D721Med (cell line): ENCODE data around the gene NECTIN3.

Experiments
- DNase-seq: peaks from one replicate; pipeline ENCODE4 v3.0.0; 2011; ENCODE audit warnings: low spot score; ENCODE audit not compliant: insufficient read length
- FAIRE-seq: peaks from 2 replicates; lab custom pipeline; 2011; peaks lifted over from hg19 to GRCh38; lab: Jason Lieb, UNC
- TF ChIP-seq, protein P1 (sequence below): IDR thresholded peaks from 2 replicates; pipeline ENCODE4 v1.5.1; 2012; ENCODE audit warnings: mild to moderate bottlenecking, control low read depth; ENCODE audit not compliant: insufficient read depth; ENCODE audit errors: missing control alignments

NECTIN3 gene, protein sequence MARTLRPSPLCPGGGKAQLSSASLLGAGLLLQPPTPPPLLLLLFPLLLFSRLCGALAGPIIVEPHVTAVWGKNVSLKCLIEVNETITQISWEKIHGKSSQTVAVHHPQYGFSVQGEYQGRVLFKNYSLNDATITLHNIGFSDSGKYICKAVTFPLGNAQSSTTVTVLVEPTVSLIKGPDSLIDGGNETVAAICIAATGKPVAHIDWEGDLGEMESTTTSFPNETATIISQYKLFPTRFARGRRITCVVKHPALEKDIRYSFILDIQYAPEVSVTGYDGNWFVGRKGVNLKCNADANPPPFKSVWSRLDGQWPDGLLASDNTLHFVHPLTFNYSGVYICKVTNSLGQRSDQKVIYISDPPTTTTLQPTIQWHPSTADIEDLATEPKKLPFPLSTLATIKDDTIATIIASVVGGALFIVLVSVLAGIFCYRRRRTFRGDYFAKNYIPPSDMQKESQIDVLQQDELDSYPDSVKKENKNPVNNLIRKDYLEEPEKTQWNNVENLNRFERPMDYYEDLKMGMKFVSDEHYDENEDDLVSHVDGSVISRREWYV

DNA sequence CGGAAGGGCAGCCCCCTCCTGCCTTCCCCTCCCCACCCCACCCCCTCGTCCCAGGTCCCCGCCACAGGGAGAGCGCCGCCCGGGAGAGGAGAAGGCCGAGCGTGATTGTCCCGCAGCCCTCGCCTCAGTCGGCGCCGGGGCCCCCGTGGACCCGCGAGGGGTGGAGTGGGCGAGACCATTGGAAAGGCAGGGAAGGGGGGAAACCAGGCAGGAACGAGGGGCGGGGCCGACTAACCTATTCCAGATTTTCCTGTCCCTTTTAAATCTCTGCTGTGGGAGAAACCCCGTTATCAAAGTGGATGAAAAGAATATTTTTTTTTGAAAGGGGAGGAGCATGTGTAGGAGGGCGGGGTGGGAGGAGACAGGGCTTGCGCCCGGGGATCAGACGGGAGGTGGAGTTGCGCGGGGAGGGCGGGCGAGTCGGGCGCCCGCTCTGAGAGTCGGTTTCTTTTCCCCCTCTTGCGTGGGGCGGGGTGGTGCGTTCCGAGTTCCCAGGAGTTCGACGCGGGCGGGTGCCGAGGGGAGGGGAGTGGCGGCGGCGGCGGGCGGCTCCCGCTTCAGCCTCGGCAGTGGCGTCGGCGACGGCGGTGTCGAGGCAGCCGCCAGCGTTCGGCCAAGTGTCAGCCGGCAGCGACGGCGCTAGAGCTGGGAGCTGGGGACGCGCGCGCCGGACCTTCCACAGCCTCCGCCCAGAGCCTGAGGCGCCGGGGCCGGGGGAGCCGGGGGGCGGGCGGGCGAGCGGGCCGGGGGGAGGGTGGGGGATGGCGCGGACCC, at the start of gene NECTIN3:
NECTIN3 (plus strand) TSS at position 560 of the 774 bp plus-strand sequence; CDS start at position 762, 202 bp downstream.
- FAIRE-seq, result no peak
- TF ChIP-seq, protein P1, sequence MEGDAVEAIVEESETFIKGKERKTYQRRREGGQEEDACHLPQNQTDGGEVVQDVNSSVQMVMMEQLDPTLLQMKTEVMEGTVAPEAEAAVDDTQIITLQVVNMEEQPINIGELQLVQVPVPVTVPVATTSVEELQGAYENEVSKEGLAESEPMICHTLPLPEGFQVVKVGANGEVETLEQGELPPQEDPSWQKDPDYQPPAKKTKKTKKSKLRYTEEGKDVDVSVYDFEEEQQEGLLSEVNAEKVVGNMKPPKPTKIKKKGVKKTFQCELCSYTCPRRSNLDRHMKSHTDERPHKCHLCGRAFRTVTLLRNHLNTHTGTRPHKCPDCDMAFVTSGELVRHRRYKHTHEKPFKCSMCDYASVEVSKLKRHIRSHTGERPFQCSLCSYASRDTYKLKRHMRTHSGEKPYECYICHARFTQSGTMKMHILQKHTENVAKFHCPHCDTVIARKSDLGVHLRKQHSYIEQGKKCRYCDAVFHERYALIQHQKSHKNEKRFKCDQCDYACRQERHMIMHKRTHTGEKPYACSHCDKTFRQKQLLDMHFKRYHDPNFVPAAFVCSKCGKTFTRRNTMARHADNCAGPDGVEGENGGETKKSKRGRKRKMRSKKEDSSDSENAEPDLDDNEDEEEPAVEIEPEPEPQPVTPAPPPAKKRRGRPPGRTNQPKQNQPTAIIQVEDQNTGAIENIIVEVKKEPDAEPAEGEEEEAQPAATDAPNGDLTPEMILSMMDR, result no peak

DNA sequence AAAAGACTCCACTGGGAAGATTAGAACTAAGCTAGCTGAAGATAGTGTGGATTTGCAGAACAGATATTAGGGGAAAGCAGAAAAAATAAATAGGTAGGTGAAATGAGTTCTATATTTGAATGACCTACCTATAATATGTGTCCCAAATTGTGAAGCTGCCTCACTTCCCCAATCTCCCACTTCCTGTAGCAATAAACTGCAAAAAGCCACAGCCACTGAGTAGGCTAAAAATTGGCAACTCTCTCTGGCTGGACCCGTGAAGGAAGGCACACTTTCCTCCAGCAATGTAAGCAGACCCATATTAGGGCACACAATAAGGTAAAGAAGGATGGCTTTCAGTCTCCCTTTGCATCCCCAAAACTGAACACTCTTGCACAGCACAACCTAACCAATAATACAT, 43.7 kb upstream of the NECTIN3 start:
- TF ChIP-seq, protein P1, result no peak
- FAIRE-seq, result no peak

More for the DNA sequence above, at the start of gene NECTIN3:
- peak; percentile 40 for DNase-seq

DNA sequence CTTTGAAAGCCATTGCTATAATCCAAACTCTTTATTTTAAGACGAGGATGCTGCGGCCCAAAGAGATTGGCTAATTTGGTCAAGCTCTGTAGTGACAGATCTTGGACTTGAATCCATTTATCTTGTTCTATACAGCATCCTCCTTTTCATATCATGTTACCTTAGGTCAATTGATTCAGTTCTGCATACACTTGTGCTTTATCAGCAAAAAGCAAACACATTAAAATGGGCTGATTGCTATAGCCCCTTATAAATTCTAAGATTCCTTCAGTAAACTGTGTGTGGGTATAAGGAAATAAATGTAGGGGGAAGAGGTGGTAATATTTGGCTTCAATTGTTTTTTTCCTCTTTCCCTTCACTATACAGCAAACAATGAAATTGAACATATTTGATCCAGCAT, 40.1 kb upstream of the NECTIN3 start:
- FAIRE-seq (no peak), DNase-seq (no peak)
- TF ChIP-seq, protein P1, result no peak

More for the DNA sequence above, 43.7 kb upstream of the NECTIN3 start:
- no peak for DNase-seq

DNA sequence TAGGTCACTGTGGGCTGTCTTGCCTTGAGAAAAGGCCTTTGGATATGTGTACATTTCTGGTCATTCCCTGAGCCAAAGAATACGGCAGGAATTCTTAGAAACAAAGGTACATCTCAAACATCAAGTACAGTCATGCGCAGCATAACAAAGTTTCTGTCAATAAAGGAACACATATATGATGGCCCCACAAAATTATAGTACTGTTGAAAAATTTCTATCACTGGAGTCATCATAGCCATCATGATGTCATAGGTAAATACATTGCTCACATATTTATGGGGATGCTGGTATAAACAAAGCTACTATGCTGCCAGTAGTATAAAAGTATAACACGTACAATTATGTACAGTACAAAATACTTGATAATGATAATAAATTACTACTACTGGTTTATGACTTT, 38.9 kb upstream of the NECTIN3 start:
- TF ChIP-seq, protein P1, result no peak
- FAIRE-seq (no peak), DNase-seq (no peak)

DNA sequence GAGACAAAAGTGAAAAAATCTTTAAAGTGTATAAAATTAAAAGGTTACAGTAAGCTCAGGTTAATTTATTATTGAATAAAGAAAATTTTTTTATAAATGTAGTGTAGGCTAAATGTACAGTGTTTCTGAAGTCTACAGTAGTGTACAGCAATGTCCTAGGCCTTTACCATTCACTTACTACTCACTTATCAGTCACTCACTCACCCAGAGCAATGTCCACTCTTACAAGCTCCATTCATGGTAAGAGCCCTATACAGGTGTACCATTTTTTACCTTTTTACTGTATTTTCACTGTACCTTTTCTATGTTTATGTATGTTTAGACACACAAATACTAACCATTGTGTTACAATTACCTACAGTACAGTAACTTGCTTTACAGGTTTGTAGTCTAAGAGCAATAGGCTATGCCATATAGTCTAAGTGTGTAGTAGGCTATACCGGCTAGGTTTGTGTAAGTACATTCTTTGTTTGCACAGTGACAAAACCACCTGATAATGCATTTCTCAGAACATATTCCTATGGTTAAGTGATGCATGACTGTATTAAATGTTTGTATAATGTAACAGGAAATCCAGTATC, 38.1 kb upstream of the NECTIN3 start:
- FAIRE-seq, result no peak

DNA sequence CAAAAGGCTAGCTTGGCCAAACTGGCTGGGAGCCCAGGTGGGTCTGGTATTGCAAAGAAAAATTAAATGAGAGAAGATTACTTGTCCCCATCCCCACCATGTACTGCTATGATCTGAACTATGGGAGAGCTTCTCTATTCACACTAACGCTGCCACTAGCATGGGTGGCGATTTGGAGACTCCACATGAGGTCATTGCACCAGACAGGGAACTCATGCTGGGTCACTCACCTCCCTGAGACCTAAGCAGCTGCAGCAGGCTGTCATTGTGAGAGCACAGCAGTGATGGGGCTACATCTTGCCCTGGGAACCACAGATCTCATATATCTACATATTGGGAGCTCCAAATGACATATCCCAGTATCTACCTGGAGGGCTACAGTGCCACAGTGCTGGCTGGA, 36.3 kb upstream of the NECTIN3 start:
- TF ChIP-seq, protein P1, result no peak
- DNase-seq, result no peak
- FAIRE-seq, result no peak

More for the DNA sequence above, 38.1 kb upstream of the NECTIN3 start:
- DNase-seq, result no peak
- TF ChIP-seq, protein P1, result no peak
